ENCODE results near the gene RPS15A.

Gene RPS15A

GRCh38 chr16:18804540-18804939, 14.4 kb upstream of the RPS15A start:
- H3K4me3 ChIP-seq (replicated peaks; ENCODE audit: low read depth, low read length): no peak overlapping the region
- peak; percentile 8 for DNase-seq (ENCODE audit: low read depth)
- no peak for TF ChIP-seq CTCF (IDR thresholded peaks at IDR 0.05; ENCODE audit: low read length, missing control alignments)

- peak; percentile 62 for DNase-seq (ENCODE audit: low read depth)
- TF ChIP-seq CTCF (IDR thresholded peaks at IDR 0.05; ENCODE audit: low read length, missing control alignments): no peak
- H3K4me3 ChIP-seq (replicated peaks; ENCODE audit: low read depth, low read length): no peak overlapping the region
Observed at GRCh38 chr16:18803569-18804462, 13.7 kb upstream of the RPS15A start.

- no peak for DNase-seq (ENCODE audit: low read depth)
- H3K4me3 ChIP-seq (replicated peaks; ENCODE audit: low read depth, low read length): no peak overlapping the region
- TF ChIP-seq CTCF (IDR thresholded peaks at IDR 0.05; ENCODE audit: low read length, missing control alignments): no peak
Observed at GRCh38 chr16:18802767-18803343, 12.7 kb upstream of the RPS15A start.

- peak within 1 kb of the TSS; percentile 91 for H3K4me3 ChIP-seq (replicated peaks; ENCODE audit: low read depth, low read length)
- peak; percentile 75 for TF ChIP-seq CTCF (IDR thresholded peaks at IDR 0.05; ENCODE audit: low read length, missing control alignments)
- DNase-seq (ENCODE audit: low read depth): peak; percentile 100
Observed at GRCh38 chr16:18801145-18801972, 11.2 kb upstream of the RPS15A start, which contains the start of gene ARL6IP1. ARL6IP1 (minus strand) TSS chr16:18801549; CDS start chr16:18801466, 83 bp downstream.

- TF ChIP-seq CTCF (IDR thresholded peaks at IDR 0.05; ENCODE audit: low read length, missing control alignments): no peak
- H3K4me3 ChIP-seq (replicated peaks; ENCODE audit: low read depth, low read length): peak overlapping the region; percentile 91
- DNase-seq (ENCODE audit: low read depth): peak; percentile 27
Observed at GRCh38 chr16:18800775-18801144, 10.6 kb upstream of the RPS15A start.

GRCh38 chr16:18800293-18800692, 10.2 kb upstream of the RPS15A start:
- H3K4me3 ChIP-seq (replicated peaks; ENCODE audit: low read depth, low read length): peak overlapping the region; percentile 91

More at GRCh38 chr16:18800293-18800692, 10.2 kb upstream of the RPS15A start:
- DNase-seq (ENCODE audit: low read depth): peak; percentile 14
- TF ChIP-seq CTCF (IDR thresholded peaks at IDR 0.05; ENCODE audit: low read length, missing control alignments): no peak

Data from fibroblast of pulmonary artery (primary cell).